GM12891 (cell line): ENCODE measurements around the gene CEP97.
A peak's percentile ranks its signal among the peaks of the same experiment; 100 is the strongest.
"Not testable (repeated sequence)": the region's sequence is repeated elsewhere in the genome, so short reads cannot be mapped to it uniquely, and the experiment has no call there.

ENCODE experiments used
- DNase-seq: peaks from one replicate; pipeline ENCODE4 v3.0.0; 2011; ENCODE audit warnings: low spot score; ENCODE audit not compliant: insufficient read length
- FAIRE-seq: peaks from 2 replicates; lab custom pipeline; 2011; peaks lifted over from hg19 to GRCh38; lab: Jason Lieb, UNC
- PAX5 ChIP-seq: IDR thresholded peaks from 2 replicates; pipeline ENCODE4 v1.6.1; 2011; ENCODE audit warnings: low read length, moderate library complexity, mild to moderate bottlenecking; ENCODE audit not compliant: insufficient read depth, severe bottlenecking
- POLR2A ChIP-seq: IDR thresholded peaks from 2 replicates; pipeline ENCODE4 v1.6.1; 2011; ENCODE audit warnings: low read depth, low read length, control low read depth
- POLR2AphosphoS5 ChIP-seq: IDR thresholded peaks from 2 replicates; pipeline ENCODE4 v1.6.1; 2011; ENCODE audit warnings: low read depth, low read length, control low read depth
- POU2F2 ChIP-seq: IDR thresholded peaks from 2 replicates; pipeline ENCODE4 v1.6.1; 2011; ENCODE audit warnings: low read depth, mild to moderate bottlenecking, control low read depth, low read length, moderate library complexity
- SPI1 ChIP-seq: IDR thresholded peaks from 2 replicates; pipeline ENCODE4 v1.6.1; 2011; ENCODE audit warnings: low read depth, low read length, control low read depth
- TAF1 ChIP-seq: IDR thresholded peaks from 2 replicates; pipeline ENCODE4 v1.6.1; 2011; ENCODE audit warnings: low read depth, low read length, control low read depth

The CEP97 gene

DNA sequence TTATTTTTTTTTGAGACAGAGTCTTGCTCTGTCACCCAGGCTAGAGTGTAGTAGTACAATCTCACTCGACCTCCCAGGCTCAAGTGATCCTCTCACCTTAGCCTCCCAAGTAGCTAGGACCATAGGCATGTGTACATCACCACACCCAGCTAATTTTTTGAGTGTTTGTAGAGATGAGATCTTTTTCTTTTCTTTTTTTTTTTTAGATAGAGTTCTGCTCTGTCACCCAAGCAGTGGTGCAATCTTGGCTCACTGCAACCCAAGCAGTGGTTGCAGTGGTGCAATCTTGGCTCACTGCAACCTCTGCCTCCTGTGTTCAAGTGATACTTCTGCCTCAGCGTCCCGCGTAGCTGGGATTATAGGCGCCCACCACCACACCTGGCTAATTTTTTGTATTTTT is 5.2 kb downstream of the CEP97 start:
- DNase-seq (no peak), FAIRE-seq (no peak)
- no peak for TF ChIP-seq POU2F2
- TF ChIP-seq POLR2AphosphoS5 = no peak
- TF ChIP-seq PAX5 = no peak
- no peak for TF ChIP-seq POLR2A
- TF ChIP-seq TAF1 = no peak
- TF ChIP-seq SPI1 = no peak

DNA sequence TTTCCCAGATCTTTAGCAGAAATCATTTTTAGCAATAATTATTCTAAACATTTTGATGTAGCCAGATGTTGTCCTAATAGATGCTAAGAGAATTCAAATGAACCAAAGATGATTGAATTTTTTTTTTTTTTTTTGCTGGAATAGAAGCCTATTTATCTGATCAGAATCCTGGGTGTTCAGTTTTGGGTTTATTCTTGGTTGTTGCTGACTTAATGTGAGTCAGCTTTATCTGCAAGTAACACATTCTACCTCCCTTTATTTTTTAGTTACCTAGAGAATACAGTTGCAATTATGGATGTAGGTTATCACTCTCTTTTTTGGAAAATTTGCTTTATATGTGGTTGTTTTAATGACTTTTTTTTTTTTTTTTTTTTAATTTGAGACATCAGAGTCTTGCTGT is 6.4 kb downstream of the CEP97 start:
- FAIRE-seq (no peak), DNase-seq (no peak)
- no peak for TF ChIP-seq POLR2A
- no peak for TF ChIP-seq TAF1
- TF ChIP-seq POU2F2 = no peak
- no peak for TF ChIP-seq SPI1
- no peak for TF ChIP-seq PAX5
- TF ChIP-seq POLR2AphosphoS5 = no peak

DNA sequence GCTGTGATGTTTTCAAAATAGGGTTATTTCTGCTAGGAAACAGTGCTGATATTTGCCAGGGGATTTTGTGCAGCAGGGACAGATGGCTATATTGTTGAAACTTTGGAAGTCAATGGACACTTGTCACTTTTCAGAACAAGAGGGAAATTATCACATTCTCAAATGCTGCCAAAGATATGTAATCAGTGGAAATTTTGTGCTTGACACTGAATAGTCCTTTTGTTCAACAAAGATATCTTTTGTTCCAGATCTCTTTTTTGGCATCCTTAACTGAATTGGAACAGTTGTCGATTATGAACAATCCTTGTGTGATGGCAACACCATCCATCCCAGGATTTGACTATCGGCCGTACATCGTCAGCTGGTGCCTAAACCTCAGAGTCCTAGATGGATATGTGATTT is 7.8 kb downstream of the CEP97 start:
- no peak for TF ChIP-seq SPI1
- no peak for TF ChIP-seq PAX5
- no peak for TF ChIP-seq POLR2AphosphoS5
- TF ChIP-seq POLR2A = no peak
- TF ChIP-seq TAF1 = no peak
- TF ChIP-seq POU2F2 = no peak
- DNase-seq (no peak), FAIRE-seq (no peak)

DNA sequence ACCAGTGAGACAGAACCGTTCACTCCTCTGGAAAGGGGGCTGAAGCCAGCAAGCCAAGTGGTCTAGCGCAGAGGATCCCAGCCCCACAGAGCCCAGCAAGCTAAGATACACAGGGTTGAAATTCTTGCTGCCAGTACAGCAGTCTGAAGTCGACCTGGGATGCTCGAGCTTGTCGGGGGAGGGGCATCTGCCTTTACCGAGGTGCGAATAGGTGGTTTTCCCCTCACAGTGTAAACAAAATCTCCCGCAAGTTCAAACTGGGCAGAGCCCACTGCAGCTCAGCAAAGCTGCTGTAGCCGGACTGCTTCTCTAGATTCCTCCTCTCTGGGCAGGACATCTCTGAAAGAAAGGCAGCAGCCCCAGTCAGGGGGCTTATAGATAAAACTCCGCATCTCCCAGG is 11.4 kb downstream of the CEP97 start:
- no peak for FAIRE-seq
- TF ChIP-seq SPI1 (no peak), POLR2AphosphoS5 (no peak), POLR2A (no peak), POU2F2 (no peak), PAX5 (no peak), TAF1 (no peak)
- no peak for DNase-seq

DNA sequence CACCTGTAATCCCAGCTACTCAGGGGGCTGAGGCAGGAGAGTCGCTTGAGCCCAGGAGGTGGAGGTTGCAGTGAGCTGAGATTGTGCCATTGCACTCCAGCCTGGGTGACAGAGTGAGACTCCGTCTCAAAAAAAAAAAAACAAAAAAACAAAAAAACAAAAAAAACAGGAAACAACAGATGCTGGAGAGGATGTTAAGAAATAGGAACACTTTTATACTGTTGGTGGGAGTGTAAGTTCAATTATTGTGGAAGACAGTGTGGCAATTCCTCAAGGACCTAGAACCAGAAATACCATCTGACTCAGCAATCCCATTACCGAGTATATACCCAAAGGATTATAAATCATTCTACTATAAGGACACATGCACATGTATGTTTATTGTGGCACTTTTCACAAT is 17.5 kb downstream of the CEP97 start:
- not testable (repeated sequence) for FAIRE-seq, DNase-seq

DNA sequence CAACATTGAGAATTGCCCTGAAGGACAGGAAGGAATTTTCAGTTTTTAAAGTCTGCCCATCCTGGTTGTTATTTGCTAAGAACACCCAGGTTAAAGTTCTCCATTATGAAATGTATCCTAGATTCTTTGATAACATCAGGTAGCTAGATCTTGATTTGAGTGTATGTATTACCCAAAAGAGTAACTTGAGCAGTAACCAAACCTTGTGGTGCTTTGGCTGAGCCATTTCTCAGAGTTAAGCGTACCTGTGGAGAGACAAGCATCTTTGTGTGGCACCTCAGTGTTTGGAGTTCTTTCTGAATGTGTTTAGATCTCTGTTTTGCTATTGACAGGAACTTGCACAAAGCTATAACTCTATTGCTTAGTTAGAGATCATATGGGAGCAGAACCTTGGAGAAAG is 20.4 kb downstream of the CEP97 start:
- DNase-seq = no peak
- no peak for FAIRE-seq
- TF ChIP-seq PAX5 (no peak), POLR2AphosphoS5 (no peak), POU2F2 (no peak), SPI1 (no peak), POLR2A (no peak), TAF1 (no peak)

DNA sequence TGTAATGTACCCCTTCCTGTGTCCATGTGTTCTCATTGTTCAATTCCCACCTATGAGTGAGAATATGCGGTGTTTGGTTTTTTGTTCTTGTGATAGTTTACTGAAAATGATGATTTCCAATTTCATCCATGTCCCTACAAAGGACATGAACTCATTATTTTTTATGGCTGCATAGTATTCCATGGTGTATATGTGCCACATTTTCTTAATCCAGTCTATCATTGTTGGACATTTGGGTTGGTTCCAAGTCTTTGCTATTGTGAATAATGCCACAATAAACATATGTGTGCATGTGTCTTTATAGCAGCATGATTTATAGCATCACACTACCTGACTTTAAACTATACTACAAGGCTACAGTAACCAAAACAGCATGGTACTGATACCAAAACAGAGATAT is 21.5 kb downstream of the CEP97 start:
- DNase-seq, FAIRE-seq: not testable (repeated sequence)

DNA sequence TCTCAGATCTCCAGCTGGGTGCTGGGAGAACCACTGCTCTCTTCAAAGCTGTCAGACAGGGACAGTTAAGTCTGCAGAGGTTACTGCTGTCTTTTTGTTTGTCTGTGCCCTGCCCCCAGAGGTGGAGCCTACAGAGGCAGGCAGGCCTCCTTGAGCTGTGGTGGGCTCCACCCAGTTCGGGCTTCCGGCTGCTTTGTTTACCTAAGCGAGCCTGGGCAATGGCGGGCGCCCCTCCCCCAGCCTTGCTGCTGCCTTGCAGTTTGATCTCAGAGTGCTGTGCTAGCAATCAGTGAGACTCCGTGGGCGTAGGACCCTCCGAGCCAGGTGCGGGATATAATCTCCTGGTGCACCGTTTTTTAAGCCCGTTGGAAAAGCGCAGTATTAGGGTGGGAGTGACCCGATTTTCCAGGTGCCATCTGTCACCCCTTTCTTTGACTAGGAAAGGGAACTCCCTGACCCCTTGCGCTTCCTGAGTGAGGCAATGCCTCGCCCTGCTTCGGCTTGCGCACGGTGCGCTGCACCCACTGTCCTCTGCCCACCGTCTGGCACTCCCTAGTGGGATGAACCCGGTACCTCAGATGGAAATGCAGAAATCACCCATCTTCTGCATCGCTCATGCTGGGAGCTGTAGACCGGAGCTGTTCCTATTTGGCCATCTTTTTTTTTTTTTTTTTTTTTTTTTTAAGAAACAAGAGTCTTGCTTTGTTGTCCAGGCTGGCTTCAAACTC is 29.1 kb downstream of the CEP97 start:
- DNase-seq, FAIRE-seq: not testable (repeated sequence)

DNA sequence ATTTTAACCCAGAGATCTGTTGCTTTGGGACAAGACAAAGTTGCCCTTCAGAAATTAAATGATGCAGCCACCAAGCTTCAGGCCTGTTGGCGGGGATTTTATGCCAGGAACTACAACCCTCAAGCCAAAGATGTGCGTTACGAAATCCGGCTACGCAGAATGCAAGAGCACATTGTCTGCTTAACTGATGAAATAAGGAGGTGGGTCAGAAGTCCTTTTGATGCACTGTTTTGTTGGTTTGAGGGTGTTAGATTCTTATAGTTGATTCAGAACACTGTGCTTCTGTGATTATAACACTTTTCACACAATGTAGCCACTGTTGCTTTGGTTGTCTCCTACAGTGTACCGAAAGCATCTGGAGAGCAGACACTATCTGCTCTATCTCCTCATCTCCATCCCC is 33.8 kb downstream of the CEP97 start:
- peak; percentile 48 for FAIRE-seq
- DNase-seq = no peak
- no peak for TF ChIP-seq SPI1
- no peak for TF ChIP-seq POLR2AphosphoS5
- no peak for TF ChIP-seq POLR2A
- TF ChIP-seq POU2F2 = no peak
- no peak for TF ChIP-seq TAF1
- TF ChIP-seq PAX5 = no peak

DNA sequence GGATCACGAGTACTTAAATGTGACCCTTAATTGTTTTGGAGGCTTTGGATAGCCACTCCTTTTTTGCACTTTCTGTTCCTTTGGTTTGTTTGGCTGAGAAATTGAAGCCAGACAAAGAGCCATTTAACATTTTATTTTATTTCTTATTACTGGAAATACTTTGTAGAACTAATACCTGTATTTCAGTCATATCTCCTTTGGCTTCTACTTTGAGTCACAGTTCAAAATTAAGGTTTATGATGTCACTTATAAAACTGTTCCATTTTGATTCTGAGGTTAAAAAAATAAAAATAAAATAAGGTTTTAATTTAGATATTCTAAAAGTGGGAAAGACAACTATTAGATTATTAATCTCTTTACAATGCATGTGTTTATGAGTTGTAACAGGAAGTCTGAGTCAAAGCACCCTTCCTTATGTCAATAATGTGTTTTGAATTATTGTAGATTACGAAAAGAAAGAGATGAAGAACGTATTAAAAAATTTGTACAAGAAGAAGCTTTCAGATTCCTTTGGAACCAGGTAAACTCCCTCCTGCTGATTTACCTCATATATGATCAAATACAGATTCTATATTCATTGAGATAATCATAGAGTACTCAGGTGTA is 37.7 kb downstream of the CEP97 start:
- FAIRE-seq = no peak
- no peak for DNase-seq
- TF ChIP-seq POU2F2 = no peak
- no peak for TF ChIP-seq POLR2A
- no peak for TF ChIP-seq POLR2AphosphoS5
- no peak for TF ChIP-seq SPI1
- no peak for TF ChIP-seq TAF1
- TF ChIP-seq PAX5 = no peak

DNA sequence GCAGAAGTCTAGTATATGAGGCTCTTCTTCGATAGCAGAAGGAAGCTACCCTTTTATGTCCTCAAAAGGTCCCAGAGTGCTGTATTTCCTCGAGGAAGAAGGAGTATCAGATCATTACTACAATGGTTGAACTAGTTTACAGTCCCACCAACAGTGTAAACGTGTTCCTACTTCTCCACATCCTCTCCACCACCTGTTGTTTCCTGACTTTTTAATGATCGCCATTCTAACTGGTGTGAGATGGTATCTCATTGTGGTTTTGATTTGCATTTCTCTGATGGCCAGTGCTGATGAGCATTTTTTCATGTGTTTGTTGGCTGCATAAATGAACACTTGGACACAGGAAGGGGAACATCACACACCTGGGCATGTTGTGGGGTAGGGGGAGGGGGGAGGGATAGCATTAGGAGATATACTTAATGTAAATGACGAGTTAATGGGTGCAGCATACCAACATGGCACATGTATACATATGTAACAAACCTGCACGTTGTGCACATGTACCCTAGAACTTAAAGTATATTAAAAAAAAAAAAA is 53.4 kb downstream of the CEP97 start:
- DNase-seq = not testable (repeated sequence)
- peak; percentile 75 for FAIRE-seq
